ENCODE results near the gene LCE2B.
"Not testable (repeated sequence)": the region's sequence is repeated elsewhere in the genome, so short reads cannot be mapped to it uniquely, and the experiment has no call there.

Gene LCE2B, protein sequence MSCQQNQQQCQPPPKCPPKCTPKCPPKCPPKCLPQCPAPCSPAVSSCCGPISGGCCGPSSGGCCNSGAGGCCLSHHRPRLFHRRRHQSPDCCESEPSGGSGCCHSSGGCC

DNA sequence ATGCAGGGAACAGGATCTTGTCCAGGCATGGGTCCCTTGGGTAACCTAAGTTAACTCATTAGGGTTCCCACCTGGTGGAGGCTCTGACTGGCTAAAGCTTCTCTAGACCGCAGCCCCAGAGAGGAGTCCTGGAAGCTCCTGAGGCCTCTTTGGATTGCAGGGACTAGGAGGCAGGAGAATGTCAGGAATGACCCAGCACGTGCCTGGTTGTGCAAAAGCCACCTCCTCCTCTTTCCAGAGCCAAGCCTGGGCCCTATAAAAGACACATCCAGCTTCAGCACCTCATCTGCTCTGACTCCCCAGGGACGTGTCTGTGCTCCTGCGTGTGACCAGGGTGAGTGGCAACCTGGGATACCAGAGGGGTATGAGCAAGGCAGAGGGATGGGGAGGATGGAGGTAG, at the start of gene LCE2B:
LCE2B (plus strand) TSS at position 301 of the 400 bp plus-strand sequence. CDS start 721 bp downstream, outside the sequence.
- DNase-seq (ENCODE audit: low read depth in 1 of 2, low spot score in 1 of 2) = not testable (repeated sequence)

DNA sequence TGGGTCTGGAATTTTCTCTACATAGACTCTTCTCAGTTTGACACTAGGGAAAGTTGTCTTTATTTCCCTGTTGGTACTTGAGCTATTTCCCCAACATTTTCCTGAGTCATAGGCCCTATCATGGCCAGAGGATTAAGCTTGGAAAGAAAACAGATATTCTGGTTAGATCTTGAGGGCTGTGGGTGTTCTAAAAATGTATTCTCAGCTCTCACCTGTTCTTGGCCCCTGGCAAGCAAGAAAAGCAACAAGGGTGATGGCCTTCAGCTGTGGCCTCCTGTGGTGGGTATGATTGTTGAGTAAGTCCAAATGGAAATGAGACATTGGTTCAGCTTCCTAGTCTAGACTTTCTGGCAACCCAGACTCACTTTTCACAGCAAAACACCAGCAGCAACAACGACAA, 45.6 kb upstream of the LCE2B start:
- no peak for DNase-seq (ENCODE audit: low read depth in 1 of 2, low spot score in 1 of 2)

DNA sequence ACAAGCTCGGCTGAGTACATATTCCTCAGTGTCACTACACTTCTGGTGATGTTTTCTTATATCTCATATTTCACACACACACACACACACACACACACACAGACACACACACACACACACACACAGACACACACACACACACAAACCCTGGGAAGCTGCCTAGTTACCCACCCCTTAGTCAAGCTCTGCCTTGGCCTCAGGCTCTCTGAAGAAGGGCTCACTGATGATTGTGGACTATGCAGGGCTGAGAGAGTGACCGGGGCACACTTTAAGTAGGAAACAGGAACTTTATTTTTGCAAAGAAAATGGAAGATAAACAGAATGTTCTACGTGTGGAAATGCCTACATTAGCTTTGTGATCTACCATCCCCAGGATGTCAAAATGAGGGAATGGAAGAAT, 42.0 kb upstream of the LCE2B start:
- no peak for DNase-seq (ENCODE audit: low read depth in 1 of 2, low spot score in 1 of 2)

DNA sequence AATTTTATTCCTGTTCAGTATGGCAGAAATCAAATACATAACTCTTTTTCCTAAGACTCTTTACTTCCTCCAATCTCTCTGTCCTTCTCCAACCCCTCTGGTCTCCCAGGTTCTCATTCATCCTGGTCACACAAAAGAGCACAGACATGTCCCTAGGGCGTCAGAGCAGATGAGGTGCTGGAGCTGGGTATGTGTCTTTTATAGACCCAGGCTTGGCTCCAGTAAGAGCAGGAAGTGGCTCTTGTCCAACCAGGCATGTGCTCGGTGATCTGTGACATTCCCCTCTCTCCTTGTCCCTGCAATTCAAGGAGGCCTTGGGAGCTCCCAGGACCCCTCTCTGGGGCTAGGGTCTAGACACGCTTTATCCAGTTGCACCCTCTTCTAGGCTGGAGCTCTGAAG, 40.8 kb upstream of the LCE2B start:
- no peak for DNase-seq (ENCODE audit: low read depth in 1 of 2, low spot score in 1 of 2)

DNA sequence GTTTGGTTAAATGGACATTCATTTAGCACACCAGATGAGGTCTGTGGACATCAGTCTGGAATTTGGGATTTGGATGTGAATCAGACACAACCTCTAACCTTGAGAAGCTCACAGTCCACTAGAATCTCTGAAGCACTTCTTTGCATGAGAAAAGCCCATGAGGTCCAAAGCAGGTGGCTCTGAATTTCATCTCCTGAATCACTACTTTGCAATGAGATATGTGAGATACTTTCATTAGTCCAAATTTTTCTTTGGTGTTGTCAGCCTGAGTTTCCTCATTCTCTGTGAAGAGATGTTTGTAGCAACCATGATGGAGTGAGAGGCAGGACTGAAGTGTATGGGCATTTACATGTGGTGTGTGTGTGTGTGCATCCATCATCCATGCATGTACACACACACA, 39.3 kb upstream of the LCE2B start:
- DNase-seq (ENCODE audit: low read depth in 1 of 2, low spot score in 1 of 2) = no peak

DNA sequence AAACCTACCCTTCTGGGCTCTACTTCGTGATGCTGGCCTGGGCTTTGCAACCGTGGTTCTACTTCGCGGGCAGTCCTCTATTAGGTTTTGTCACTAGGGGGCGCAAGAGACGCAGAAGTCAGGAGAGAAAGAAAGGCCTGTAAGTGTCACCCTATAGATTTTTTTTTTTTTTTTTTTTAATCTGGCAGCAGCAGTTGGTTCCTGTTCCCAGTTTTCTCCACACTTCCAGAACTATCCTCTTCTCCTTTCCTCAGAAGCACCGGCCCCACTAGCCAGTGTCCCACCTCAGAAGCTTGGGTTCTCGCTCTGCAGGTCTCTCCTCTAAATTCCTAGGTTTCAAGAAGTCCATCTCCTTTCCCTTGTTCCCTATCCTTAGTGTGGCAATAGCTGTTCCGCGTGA, 31.8 kb upstream of the LCE2B start:
- DNase-seq (ENCODE audit: low read depth in 1 of 2, low spot score in 1 of 2) = no peak

DNA sequence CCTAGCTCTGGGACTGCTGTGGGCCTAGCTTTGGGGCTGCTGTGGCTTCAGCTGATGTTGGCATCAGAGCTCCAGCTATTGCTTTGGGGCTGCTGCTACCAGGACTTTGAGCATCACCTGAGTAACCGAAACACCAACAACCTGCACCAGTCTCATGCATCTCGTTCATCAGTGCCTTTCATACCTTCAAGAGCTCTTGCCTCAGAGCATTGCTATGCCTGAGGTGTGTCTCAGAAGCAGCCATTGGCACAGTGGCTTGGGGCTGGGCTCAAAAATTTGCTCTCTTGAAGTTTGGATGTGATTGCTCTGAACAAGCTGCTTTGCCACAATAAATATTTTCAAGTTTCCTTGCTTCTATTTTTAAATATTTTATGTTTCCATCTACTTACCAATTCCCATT, 29.5 kb upstream of the LCE2B start:
- DNase-seq (ENCODE audit: low read depth in 1 of 2, low spot score in 1 of 2) = no peak

DNA sequence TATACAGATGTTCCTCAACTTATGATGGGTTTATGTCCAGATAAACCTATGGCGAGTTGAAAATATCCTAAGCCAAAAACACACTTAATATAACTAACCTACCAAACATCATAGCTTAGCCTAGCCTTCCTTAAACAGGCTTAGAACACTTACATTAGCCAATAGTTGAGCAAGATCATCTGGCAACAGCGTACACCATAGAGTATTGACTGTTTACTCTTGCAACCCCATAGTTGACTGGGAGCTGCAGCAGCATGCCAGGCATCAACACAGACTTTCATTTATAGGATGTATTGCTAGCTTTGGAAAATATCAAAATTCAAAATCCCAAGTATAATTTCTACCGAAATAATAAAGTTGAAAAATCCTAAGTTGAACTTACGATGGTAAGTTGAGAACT, 28.2 kb upstream of the LCE2B start:
- no peak for DNase-seq (ENCODE audit: low read depth in 1 of 2, low spot score in 1 of 2)

DNA sequence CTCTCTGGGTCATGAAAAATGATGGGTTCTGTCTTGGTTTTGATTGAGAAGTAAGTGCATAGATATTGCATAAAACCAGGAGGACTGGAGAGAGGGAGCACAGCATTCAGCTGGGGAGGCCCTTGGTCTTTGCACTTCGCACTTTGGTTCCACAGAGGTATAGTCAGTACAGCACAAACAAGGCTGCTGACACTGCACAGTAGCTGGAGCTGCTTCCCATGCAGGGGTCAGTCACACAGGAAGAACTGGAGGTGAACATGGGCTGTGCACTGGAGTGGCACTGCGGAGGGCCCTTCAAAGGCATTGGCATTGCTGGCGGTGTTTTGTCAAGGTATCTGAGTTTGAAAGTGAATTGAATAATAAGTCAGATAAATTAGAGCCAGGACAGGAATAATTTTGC, 27.3 kb upstream of the LCE2B start:
- DNase-seq (ENCODE audit: low read depth in 1 of 2, low spot score in 1 of 2) = no peak

DNA sequence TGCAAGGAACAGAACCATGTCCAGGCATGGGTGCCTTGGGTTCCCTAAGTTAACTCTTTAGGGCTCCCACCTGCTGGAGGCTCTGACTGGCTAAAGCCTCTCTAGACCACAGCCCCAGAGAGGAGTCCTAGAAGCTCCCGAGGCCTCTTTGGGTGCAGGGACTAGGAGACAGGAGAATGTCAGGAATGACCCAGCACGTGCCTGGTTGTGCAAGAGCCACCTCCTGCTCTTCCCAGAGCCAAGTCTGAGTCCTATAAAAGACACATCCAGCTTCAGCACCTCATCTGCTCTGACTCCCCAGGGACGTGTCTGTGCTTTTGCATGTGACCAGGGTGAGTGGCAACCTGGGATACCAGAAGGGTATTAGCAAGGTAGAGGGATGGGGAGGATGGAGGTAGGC, 22.8 kb upstream of the LCE2B start, which contains the start of gene LCE2D:
LCE2D (plus strand) TSS at position 283 of the 400 bp plus-strand sequence. CDS start 726 bp downstream, outside the sequence.
- no peak for DNase-seq (ENCODE audit: low read depth in 1 of 2, low spot score in 1 of 2)

DNA sequence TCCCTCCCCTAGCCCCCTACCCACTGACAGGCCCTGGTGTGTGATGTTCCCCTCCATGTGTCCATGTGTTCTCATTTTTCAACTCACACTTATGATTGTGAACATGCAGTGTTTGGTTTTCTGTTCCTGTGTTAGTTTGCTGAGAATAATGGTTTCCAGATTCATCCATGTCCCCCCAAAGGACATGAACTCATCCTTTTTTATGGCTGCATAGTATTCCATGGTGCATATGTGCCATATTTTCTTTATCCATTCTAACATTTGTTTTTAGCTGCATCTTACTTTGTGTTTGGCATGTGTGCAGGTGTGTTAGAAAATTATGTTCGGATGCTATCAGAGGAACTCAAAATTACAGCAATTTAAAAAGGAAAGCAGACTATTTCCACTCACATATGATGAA, 19.8 kb upstream of the LCE2B start:
- not testable (repeated sequence) for DNase-seq (ENCODE audit: low read depth in 1 of 2, low spot score in 1 of 2)

DNA sequence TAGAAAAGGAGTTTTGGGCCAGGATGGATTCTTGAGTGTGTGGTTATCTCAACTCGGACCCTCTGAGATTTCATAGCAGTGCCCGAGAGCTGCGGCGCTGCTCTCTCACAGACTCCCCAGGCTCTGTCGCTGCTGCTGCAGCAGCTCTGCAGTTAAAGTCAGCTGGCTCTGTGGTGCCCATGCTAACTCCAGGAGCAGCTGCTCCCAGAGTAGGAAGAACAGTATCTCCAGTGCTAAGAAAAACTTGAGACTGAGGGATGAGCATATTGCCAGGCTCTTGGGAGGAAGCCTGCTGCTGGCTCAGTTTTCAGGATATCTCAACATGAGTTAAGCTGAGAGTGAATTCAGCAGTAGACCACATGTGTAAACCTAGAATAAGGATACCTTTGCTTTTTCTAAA, 18.3 kb upstream of the LCE2B start:
- DNase-seq (ENCODE audit: low read depth in 1 of 2, low spot score in 1 of 2) = no peak

DNA sequence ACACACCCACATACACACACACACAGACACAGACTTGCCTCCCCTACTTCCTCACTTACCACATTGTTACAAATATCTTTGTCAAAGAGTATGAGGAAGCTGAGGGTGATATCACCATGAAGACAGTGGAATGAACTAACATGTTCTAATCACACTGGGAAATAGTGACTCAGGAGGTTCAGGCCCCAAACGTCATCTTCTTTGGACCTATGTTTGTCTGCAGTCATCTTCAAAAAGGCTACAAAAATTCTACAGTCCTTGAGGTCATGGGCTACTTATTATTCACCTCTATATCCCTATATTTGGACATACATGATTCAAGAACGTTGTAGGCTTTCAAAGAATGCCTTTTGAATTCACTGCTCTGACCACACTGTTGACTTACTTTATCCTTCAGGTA, 12.9 kb upstream of the LCE2B start:
- no peak for DNase-seq (ENCODE audit: low read depth in 1 of 2, low spot score in 1 of 2)

DNA sequence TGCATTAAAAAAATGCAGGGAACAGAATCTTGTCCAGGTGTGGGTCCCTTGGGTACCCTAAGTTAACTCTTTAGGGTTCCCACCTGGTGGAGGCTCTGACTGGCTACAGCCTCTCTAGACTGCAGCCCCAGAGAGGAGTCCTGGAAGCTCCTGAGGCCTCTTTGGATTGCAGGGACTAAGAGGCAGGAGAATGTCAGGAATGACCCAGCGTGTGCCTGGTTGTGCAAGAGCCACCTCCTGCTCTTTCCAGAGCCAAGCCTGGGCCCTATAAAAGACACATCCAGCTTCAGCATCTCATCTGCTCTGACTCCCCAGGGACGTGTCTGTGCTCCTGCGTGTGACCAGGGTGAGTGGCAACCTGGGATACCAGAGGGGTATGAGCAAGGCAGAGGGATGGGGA, 10.9 kb upstream of the LCE2B start, which contains the start of gene LCE2C:
LCE2C (plus strand) TSS at position 297 of the 400 bp plus-strand sequence. CDS start 737 bp downstream, outside the sequence.
- DNase-seq (ENCODE audit: low read depth in 1 of 2, low spot score in 1 of 2) = not testable (repeated sequence)

DNA sequence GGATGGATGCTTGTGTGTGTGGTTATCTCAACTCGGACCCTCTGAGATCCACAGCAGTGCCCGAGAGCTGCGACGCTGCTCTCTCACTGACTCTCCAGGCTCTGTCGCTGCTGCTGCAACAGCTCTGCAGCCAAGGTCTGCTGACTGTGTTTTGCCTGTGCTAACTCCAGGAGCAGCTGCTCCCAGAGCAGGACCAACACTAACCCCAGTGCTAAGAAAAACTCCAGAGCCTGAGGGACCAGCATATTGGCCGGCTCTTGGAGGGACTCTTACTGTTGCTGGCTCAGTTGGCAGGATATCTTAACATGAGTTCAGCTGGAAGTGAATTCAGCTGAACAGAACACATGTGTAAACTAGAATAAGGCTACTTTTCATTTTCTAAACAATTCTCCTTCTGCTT, 6.5 kb upstream of the LCE2B start:
- no peak for DNase-seq (ENCODE audit: low read depth in 1 of 2, low spot score in 1 of 2)

DNA sequence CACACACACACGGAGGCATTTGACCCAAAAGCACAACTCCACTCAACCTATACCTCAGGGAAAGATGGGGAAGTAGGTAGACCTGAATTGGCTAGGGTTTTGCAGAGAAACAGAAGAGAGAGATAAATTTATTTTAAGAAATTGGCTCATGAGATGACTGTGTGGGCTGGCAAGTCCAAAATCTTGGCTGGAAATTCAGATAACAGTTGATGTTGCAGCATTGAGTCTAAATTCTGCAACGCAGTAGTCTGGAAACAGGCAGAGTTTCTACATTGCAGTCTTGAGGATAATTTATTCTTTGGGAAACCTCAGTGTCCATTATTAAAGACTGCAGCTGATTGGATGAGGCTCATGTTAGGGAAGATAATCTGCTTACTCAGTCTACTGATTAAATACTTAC, 4.3 kb upstream of the LCE2B start:
- no peak for DNase-seq (ENCODE audit: low read depth in 1 of 2, low spot score in 1 of 2)

DNA sequence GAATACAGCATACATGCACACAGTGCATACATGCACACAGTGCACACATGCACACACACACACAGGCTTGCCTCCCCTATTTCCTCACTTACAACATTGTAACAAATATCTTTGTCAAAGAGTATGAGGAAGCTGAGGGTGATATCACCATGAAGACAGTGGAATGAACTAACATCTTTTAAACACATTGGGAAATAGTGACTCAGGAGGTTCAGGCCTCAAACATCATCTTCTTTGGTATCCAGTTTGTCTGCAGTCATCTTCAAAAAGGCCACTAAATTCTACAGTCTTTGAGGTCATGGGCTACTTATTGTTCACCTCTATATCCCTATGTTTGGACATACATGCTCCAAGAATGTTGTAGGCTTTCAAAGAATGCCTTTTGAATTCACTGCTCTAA, 2.1 kb upstream of the LCE2B start:
- no peak for DNase-seq (ENCODE audit: low read depth in 1 of 2, low spot score in 1 of 2)

DNA sequence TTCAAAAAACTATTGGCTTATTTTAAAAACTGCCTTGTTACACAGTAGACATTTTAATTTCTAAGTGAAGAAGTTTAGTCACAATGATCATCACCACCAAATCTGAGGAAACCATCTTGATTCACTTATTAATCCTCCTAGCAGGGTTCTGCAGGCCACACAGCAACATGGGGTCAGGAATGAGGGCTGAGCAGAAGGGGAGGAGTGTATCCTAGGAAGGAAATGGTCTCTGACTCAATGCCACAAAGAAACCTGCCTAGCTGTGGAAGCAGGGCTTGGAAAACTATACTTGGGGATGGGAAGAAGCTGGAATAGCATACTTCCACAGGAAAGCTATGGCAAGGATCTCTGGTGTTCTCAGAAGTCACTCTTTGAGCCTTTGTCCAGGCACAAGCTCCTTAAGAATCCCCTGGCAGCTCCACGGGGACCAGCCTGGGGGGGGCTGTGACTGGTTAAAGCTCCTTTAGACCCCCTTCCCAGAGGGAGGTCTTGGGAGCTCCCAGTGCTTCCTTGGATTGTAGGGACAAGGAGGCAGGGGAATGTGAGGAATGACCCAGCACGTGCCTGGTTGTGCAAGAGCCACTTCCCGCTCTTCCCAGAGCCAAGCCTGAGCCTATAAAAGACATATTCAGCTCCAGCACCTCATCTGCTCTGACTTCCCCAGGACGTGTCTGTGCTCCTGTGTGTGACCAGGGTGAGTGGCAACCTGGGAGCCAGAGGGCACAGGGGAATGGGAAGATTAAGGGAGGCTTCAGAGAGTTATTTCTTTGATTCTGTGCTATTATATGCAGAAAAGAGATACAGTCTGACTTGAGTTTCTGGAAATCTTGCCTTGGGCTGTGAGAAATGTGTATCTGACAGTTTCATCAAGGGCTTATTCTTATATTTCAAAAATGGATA, 12.0 kb downstream of the LCE2B start, which contains the start of gene LCE2A:
LCE2A (plus strand) TSS at position 645 of the 900 bp plus-strand sequence. CDS start 557 bp downstream, outside the sequence.
- DNase-seq (ENCODE audit: low read depth in 1 of 2, low spot score in 1 of 2) = no peak

DNA sequence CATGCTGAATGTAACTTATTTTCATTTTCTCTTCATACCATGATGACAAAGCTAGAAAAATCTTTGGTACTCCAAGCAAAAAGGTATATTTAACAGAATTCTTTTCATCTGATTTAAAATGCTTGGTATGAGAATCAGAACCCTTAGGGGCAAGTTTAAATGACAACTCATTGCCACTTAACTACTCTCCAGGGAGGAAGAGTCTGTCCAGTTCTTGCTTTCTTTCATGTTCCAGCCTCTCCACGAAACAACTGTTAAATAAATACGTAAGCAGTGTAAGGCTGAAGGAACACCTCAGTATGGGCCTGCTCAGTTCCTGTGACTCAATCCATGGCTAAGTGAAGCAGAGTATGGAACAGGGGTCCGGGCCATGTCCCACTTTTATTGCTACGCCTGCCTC, 13.8 kb downstream of the LCE2B start:
- no peak for DNase-seq (ENCODE audit: low read depth in 1 of 2, low spot score in 1 of 2)

DNA sequence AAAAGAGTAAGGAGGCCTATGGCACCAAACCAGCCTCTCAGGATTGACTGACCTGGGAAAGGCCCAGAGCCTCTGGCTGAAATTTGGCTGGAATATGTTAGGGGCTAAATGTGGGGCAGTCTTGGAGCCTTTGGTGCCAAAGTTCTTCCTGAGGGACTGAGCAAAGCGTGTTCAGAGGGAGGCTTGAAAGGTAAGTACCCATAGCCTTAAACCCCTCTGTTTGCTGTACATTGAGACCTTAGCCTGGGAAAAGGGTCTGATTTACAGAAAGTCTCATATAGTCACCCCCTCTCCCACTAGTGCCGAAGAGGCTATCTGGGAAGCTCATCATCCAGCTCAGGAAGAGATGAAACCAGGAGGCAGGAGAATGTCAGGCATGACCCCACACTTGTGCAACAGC, 21.9 kb downstream of the LCE2B start, which contains the start of gene LCE4A:
LCE4A (plus strand) TSS at position 301 of the 400 bp plus-strand sequence. CDS start 916 bp downstream, outside the sequence.
- DNase-seq (ENCODE audit: low read depth in 1 of 2, low spot score in 1 of 2) = no peak

DNA sequence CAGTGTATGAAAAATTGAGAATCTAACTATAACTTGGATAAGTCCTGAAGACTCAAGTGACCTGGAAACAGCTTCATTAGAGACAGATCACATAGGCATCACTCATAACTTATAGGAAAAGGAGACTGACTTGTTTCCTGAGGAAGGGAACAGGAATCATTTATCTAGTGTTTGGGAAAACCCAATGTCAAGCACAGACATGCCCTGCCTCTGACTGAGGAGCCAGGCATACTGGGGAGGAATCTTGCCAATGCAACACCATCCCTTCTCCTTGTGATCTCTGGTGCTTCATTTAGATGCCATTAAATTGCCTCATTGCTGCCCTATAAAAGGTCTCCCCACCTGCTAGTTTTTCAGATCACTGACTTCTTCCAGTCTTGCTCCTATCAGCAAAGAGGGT, 32.3 kb downstream of the LCE2B start:
- DNase-seq (ENCODE audit: low read depth in 1 of 2, low spot score in 1 of 2) = no peak

DNA sequence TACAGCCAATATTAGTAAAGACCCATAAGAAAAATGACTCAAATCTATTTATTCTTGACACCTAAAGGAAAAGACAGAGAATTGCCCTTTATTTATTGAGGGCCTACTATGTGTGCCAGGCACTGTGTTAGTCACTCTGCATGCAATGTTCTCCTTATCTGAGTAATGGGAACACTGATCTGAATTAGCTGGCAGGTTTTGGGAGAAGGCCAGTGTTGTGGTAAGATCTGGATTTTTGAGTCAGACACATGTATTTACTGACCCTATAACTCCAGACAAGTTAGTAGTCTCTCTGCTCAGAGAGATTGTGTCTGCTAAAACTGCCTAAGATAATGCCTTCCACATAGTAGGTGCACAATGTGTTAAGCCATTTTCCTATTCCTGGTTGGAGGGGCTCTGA, 39.3 kb downstream of the LCE2B start:
- DNase-seq (ENCODE audit: low read depth in 1 of 2, low spot score in 1 of 2) = no peak
